Karpas-422 (cell line): ENCODE data around the gene ETF1. TPM values are rescaled to one million over a fixed set of nuclear protein-coding genes. Genes with fewer than 3 reads are reported as not detected.

Experiments
- DNase-seq: peaks from one replicate; pipeline ENCODE4 v3.0.0-alpha.2; 2015
- H2AFZ ChIP-seq: fragments of 200-600 bp; sonication (generic); 2 replicates; pipeline ENCODE4 v1.6.1; 2014; ENCODE audit warnings: antibody characterized with exemption, low read length, mixed read lengths
- H3K27ac ChIP-seq: fragments of 200-600 bp; sonication (generic); 2 replicates; pipeline ENCODE4 v1.5.1; 2014; ENCODE audit warnings: mild to moderate bottlenecking, low read length, moderate library complexity
- H3K27me3 ChIP-seq: fragments of 200-600 bp; sonication (generic); 2 replicates; pipeline ENCODE4 v1.6.1; 2014; ENCODE audit warnings: low read length, mixed read lengths
- H3K36me3 ChIP-seq: fragments of 200-600 bp; sonication (generic); 2 replicates; pipeline ENCODE4 v1.6.1; 2014; ENCODE audit warnings: low read length, mixed read lengths; ENCODE audit not compliant: insufficient read depth
- H3K4me1 ChIP-seq: fragments of 200-600 bp; sonication (generic); 2 replicates; pipeline ENCODE4 v1.6.1; 2014; ENCODE audit warnings: mild to moderate bottlenecking, low read length, mixed read lengths
- H3K4me2 ChIP-seq: fragments of 200-600 bp; sonication (generic); 2 replicates; pipeline ENCODE4 v1.6.1; 2014; ENCODE audit warnings: low read length, low read depth, mild to moderate bottlenecking; ENCODE audit not compliant: poor library complexity, severe bottlenecking
- H3K4me3 ChIP-seq: fragments of 200-600 bp; sonication (generic); 2 replicates; pipeline ENCODE4 v1.5.1; 2014; ENCODE audit warnings: mild to moderate bottlenecking, antibody characterized with exemption, low read length, mixed read lengths
- H3K79me2 ChIP-seq: fragments of 200-600 bp; sonication (generic); 2 replicates; pipeline ENCODE4 v1.6.1; 2014; ENCODE audit warnings: mild to moderate bottlenecking, low read length, mixed read lengths
- H3K9ac ChIP-seq: fragments of 200-600 bp; sonication (generic); 2 replicates; pipeline ENCODE4 v1.6.0; 2014; ENCODE audit warnings: low read length
- H3K9me2 ChIP-seq: fragments of 200-600 bp; sonication (generic), shearing (Covaris generic); replicated peaks from 2 replicates; pipeline ENCODE4 v1.6.0; 2014; ENCODE audit warnings: mild to moderate bottlenecking, low read length, moderate library complexity; ENCODE audit not compliant: insufficient read depth
- H3K9me3 ChIP-seq: fragments of 300-700, 200-600 bp; sonication (generic); 2 replicates; pipeline ENCODE4 v1.6.1; 2014; ENCODE audit warnings: low read length, mixed read lengths
- H4K20me1 ChIP-seq: fragments of 200-600 bp; sonication (generic); 2 replicates; pipeline ENCODE4 v1.6.1; 2014; ENCODE audit warnings: mild to moderate bottlenecking, antibody characterized with exemption, low read length, low read depth; ENCODE audit not compliant: insufficient read depth
- total RNA-seq: library from RNA; depleted of rRNA; stranded (reverse); fragments of >200 nt; shearing (Covaris generic); gene quantifications from 2 replicates; pipeline ENCODE4 v1.2.3, GENCODE V29; 2014; ENCODE audit warnings: low replicate concordance

The ETF1 gene
- total RNA-seq, 1 experiment from 2014 or later = 100 TPM

- DNase-seq = no peak
- H3K9me3 ChIP-seq = no peaks in the 10 kb centered on the region
- H3K4me3 ChIP-seq = no peak overlapping the region
- peaks cover 31% of the 10 kb centered on the region for H4K20me1 ChIP-seq
- no peak overlapping the region for H3K27ac ChIP-seq
- peaks cover 88% of the 10 kb centered on the region for H3K79me2 ChIP-seq
- peaks cover 76% of the 10 kb centered on the region for H3K36me3 ChIP-seq
- H3K9ac ChIP-seq = no peak overlapping the region
- H3K9me2 ChIP-seq = no peaks in the 10 kb centered on the region
- H3K27me3 ChIP-seq = no peaks in the 10 kb centered on the region
- no peak overlapping the region for H2AFZ ChIP-seq
- no peak overlapping the region for H3K4me2 ChIP-seq
- H3K4me1 ChIP-seq = peaks cover under 1% of the 10 kb centered on the region; the same call in 1 of the 2 replicates
Observed at GRCh38 chr5:138568061-138568824, 25.2 kb upstream of the ETF1 start.

- Histone ChIP-seq H3K79me2 (peaks cover 84% of the 10 kb centered on the region), H3K27me3 (no peaks in the 10 kb centered on the region), H3K4me3 (no peak overlapping the region), H3K9ac (no peak overlapping the region), H3K36me3 (peaks cover 73% of the 10 kb centered on the region), H3K9me3 (no peaks in the 10 kb centered on the region), H4K20me1 (peaks cover 31% of the 10 kb centered on the region), H3K27ac (no peak overlapping the region), H3K4me2 (no peak overlapping the region), H3K9me2 (no peaks in the 10 kb centered on the region), H3K4me1 (no peaks in the 10 kb centered on the region), H2AFZ (no peak overlapping the region)
- DNase-seq = no peak
Observed at GRCh38 chr5:138566792-138567191, 23.8 kb upstream of the ETF1 start.

- Histone ChIP-seq H3K4me3 (no peak overlapping the region), H3K27me3 (no peaks in the 10 kb centered on the region), H3K4me1 (no peaks in the 10 kb centered on the region), H2AFZ (no peak overlapping the region), H3K36me3 (peaks cover 78% of the 10 kb centered on the region), H3K9me2 (no peaks in the 10 kb centered on the region), H3K9ac (no peak overlapping the region), H3K27ac (no peak overlapping the region), H3K79me2 (peaks cover 84% of the 10 kb centered on the region), H3K4me2 (no peak overlapping the region), H3K9me3 (no peaks in the 10 kb centered on the region), H4K20me1 (peaks cover 35% of the 10 kb centered on the region)
- no peak for DNase-seq
Observed at GRCh38 chr5:138565100-138565821, 22.2 kb upstream of the ETF1 start.

- H3K9me3 ChIP-seq = no peaks in the 10 kb centered on the region
- no peak overlapping the region for H3K9ac ChIP-seq
- no peaks in the 10 kb centered on the region for H3K4me1 ChIP-seq
- H3K79me2 ChIP-seq = peaks cover 84% of the 10 kb centered on the region
- H2AFZ ChIP-seq = no peak overlapping the region
- peaks cover 44% of the 10 kb centered on the region for H4K20me1 ChIP-seq
- no peaks in the 10 kb centered on the region for H3K9me2 ChIP-seq
- H3K4me2 ChIP-seq = no peak overlapping the region
- no peak overlapping the region for H3K27ac ChIP-seq
- no peak for DNase-seq
- peaks cover 86% of the 10 kb centered on the region for H3K36me3 ChIP-seq
- no peaks in the 10 kb centered on the region for H3K27me3 ChIP-seq
- H3K4me3 ChIP-seq = no peak overlapping the region
Observed at GRCh38 chr5:138564242-138564641, 21.2 kb upstream of the ETF1 start.

GRCh38 chr5:138563340-138564118 is 20.5 kb upstream of the ETF1 start:
- Histone ChIP-seq H3K9ac (no peak overlapping the region), H3K27me3 (no peaks in the 10 kb centered on the region), H3K4me3 (no peak overlapping the region), H3K27ac (no peak overlapping the region), H3K9me2 (no peaks in the 10 kb centered on the region), H2AFZ (no peak overlapping the region), H3K4me1 (no peaks in the 10 kb centered on the region), H4K20me1 (peaks cover 46% of the 10 kb centered on the region), H3K9me3 (no peaks in the 10 kb centered on the region), H3K36me3 (peaks cover 86% of the 10 kb centered on the region), H3K79me2 (peaks cover 77% of the 10 kb centered on the region), H3K4me2 (no peak overlapping the region)
- DNase-seq = no peak

- H3K4me1 ChIP-seq = no peaks in the 10 kb centered on the region
- H3K4me2 ChIP-seq = no peak overlapping the region
- H3K9me3 ChIP-seq = no peaks in the 10 kb centered on the region
- no peak for DNase-seq
- H3K79me2 ChIP-seq = peaks cover 51% of the 10 kb centered on the region
- peaks cover 41% of the 10 kb centered on the region for H4K20me1 ChIP-seq
- H3K36me3 ChIP-seq = peaks cover 86% of the 10 kb centered on the region
- H2AFZ ChIP-seq = no peak overlapping the region
- no peaks in the 10 kb centered on the region for H3K27me3 ChIP-seq
- no peak overlapping the region for H3K27ac ChIP-seq
- no peak overlapping the region for H3K4me3 ChIP-seq
- no peaks in the 10 kb centered on the region for H3K9me2 ChIP-seq
- H3K9ac ChIP-seq = no peak overlapping the region
Observed at GRCh38 chr5:138560971-138561370, 17.9 kb upstream of the ETF1 start.

GRCh38 chr5:138559937-138560336 is 16.9 kb upstream of the ETF1 start:
- no peaks in the 10 kb centered on the region for H3K9me2 ChIP-seq
- H3K27me3 ChIP-seq = no peaks in the 10 kb centered on the region
- H2AFZ ChIP-seq = no peak overlapping the region
- no peak overlapping the region for H3K9ac ChIP-seq
- H3K36me3 ChIP-seq = peaks cover 78% of the 10 kb centered on the region
- no peak overlapping the region for H3K4me2 ChIP-seq
- no peak for DNase-seq
- H3K9me3 ChIP-seq = no peaks in the 10 kb centered on the region
- peaks cover 35% of the 10 kb centered on the region for H4K20me1 ChIP-seq
- H3K4me3 ChIP-seq = no peak overlapping the region
- peaks cover 41% of the 10 kb centered on the region for H3K79me2 ChIP-seq
- H3K27ac ChIP-seq = no peak overlapping the region
- no peaks in the 10 kb centered on the region for H3K4me1 ChIP-seq

- Histone ChIP-seq H2AFZ (no peak overlapping the region), H3K36me3 (peaks cover 73% of the 10 kb centered on the region), H3K4me3 (no peak overlapping the region), H3K4me2 (no peak overlapping the region), H3K79me2 (peaks cover 19% of the 10 kb centered on the region), H3K9me3 (no peaks in the 10 kb centered on the region), H3K9me2 (no peaks in the 10 kb centered on the region), H3K4me1 (no peaks in the 10 kb centered on the region), H3K27me3 (no peaks in the 10 kb centered on the region), H4K20me1 (peaks cover 26% of the 10 kb centered on the region), H3K27ac (no peak overlapping the region), H3K9ac (no peak overlapping the region)
- no peak for DNase-seq
Observed at GRCh38 chr5:138557677-138558076, 14.6 kb upstream of the ETF1 start.
